NCI-H1694 treated with DMSO at 0.1 percent for 48 hours (cell line): ENCODE data around the gene CALML3.

Experiments
- DNase-seq: peaks from one replicate; lab custom pipeline; 2025; lab: John Stamatoyannopoulos, UW

Gene CALML3

DNA sequence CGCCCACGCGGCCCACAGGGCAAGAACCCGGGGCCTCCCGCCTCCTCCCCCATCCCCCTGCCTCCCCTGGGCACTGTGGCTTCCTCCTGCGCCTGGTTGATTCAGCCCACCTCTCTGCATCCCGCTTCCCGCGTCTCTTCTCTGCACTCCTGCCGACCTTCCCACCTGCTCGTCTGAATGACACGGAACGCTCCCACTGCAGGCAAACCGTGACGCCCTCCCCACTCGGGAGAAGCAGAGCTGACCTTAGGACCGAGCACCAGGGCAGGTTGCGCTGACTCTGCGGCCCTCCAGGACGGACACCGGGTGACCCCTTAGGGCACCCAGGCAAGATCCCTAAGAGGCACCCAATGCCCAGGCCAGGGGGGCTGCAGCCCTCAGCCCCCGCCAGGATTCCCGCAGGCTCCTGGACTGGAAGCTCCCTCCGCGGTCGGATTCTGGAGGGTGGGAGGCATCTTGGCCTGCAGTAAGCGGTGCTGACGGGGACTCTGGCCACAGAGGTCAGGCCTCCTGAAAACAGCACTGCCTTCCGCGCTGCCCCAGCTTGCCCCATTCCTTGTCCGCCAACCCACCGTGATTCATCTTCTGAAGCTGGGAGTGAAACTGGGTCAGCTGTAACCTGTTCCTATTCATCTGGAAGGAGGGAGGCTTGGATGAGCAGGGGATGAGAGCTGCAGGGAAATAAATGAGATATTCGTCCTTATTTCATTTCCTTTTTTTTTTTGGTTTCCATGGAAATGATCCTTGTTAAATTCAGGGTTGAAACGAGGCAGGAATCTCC, 990 bp downstream of the CALML3 start:
- DNase-seq: no peak

DNA sequence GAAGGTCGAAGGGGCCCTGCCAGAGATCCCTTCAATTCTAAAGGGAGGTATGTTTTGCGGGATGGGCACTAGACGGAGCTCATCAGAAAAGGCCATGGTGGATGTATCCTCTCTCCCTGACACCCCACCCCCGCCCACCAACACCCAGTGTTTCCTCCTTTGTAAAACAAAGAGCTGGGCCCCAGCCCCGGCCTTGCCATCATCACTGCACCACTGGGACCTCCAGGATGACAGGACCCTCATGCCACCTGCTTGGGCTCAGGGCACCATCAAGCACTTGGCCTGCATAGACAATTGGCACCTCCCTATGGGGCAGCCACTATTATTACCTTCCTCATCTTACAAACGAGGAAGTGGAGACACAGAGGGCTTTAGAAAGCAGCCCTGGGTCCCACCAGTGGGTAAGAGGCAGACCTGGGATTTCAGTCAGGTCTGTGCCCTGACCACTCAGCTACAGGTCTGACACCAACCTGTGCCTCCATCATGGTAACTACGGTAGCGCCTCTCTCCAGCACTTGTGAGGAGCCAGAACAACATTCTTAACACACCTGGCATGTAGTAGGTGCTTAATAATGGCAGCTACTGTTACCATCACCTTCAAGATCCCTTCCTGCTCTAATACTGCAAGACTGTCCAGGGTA, 2.0 kb downstream of the CALML3 start:
- DNase-seq: no peak

DNA sequence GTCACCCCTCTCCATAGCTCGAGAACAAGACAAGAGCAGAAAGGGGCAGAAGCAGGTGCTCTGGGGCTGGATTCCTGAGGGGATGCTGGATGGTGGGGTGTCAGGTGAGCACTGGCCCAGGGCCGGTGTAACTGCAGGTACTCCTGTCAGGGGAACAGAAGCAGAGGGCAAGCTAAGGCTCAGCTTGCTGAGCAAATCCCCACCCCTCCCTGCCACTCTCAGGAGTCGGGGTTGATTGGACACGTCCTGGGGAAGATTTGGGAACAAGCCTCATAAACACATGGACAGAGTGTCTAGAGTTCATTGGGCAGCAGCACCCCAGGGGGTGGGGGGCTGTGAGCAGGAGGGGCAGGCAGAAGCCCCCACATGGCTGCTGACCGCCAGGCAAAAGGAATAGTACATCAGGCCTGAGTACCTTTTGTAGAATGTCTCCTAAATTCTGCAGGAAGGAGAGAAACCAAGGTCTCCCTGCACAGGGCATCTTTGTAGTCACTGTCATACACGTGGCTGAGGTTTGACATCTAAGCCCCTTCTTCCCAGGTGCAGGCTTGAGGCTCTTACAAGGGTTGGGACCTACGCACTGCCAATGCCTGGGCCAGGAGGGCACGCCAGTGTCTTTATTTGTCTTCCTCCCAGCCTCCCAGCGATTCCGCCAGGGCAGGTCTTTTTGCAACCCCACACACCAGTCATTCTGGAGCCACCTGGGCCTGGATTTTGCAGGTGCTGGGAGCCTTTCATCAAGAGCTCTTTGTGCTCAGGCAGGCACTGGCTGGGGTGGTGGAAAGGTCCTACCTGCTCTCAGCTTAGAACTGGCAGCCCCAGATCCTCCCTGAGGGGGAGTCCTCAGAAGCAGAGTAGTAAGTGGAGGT, 2.8 kb downstream of the CALML3 start:
- DNase-seq: no peak

- DNase-seq: no peak
These were observed 4.4 kb downstream of the CALML3 start for GRCh38 chr10:5528989-5529701.

DNA sequence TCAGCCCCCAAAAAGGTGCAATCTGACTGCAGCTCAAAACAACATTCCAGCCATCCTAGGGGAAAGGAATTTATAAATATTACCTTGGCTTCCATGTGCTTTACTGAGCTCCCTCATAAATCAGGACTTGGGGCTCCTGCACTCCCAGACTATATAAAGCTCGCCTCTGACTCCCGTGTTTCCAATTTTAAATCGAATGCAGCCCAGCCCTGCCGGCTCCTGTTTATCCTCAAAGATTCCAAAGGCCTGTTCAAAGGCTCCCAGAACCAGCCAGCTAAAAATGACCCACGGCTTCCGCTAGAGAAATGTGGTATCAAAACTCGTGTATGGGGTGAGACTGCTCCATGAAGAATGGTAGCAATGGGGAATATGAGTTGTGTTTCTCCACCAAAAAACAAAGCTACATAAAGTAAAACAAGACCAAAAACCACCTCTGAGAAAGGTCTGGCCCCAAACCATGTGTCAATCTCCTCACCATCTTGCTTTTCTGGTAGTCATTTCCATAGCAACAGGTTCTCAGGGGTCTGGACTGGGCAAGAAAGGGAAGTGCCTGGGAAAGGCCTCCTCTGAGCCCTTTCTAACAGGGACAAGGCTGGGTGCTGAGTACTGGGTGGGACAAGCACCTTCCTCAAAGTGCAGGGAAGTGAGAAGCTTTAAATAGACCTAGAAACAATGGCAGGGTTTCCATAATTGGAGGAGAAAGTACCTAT, 5.1 kb downstream of the CALML3 start:
- DNase-seq: no peak

GRCh38 chr10:5530412-5530806, 5.6 kb downstream of the CALML3 start:
- DNase-seq: no peak

GRCh38 chr10:5530846-5531557, 6.2 kb downstream of the CALML3 start:
- no peak for DNase-seq

DNA sequence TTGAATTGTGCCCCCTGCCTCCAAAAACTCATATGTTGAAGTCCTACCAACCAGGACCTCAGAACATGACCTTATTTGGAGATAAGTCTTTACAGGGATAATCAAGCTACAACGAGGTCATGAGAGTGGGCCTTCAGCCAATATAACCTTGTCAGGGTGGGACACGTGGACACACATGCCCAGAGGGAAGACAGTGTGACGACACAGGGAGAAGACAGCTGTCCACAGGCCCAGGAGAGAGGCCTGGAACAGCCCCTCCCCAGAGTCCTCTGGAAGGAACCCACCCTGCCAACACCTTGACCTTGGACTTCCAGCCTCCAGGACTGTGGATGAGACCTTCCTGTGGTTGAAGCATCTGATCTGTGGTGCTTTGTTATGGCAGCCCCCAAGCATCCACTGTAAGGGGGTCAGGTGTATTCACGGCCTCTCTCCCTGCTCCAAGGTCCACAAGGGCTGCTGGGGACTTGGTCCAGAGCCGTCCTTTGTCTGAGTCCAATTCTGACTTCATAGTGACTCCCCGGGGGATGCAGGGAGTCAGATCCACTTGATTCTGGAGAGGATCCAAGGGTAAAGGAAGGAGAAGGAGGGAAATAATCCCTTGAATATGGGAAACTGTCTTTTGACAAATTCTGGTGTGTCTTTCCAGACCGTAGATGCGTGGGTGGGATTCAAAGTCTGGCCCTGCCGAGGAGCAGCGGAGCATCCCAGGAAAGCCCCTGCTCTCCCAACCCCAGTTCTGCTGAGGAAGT, 7.0 kb downstream of the CALML3 start:
- DNase-seq: no peak

DNA sequence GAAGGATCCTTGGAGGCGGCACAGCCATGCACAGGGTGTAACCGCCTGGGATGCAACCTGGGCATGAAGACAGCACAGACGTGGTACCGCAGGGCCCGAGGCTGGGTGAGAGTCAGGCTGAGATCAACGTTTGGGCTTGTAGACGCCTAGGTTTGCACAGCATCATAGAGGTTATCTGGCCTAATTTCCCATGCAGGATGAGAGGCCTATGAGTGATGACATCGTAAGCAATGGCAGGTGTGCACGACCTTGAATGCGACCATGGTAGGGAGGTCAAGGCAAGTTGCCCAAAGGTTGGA, 7.5 kb downstream of the CALML3 start:
- DNase-seq: no peak

- DNase-seq: no peak
These were observed 7.9 kb downstream of the CALML3 start for GRCh38 chr10:5532618-5533097.

GRCh38 chr10:5533098-5533731, 8.5 kb downstream of the CALML3 start:
- no peak for DNase-seq

DNA sequence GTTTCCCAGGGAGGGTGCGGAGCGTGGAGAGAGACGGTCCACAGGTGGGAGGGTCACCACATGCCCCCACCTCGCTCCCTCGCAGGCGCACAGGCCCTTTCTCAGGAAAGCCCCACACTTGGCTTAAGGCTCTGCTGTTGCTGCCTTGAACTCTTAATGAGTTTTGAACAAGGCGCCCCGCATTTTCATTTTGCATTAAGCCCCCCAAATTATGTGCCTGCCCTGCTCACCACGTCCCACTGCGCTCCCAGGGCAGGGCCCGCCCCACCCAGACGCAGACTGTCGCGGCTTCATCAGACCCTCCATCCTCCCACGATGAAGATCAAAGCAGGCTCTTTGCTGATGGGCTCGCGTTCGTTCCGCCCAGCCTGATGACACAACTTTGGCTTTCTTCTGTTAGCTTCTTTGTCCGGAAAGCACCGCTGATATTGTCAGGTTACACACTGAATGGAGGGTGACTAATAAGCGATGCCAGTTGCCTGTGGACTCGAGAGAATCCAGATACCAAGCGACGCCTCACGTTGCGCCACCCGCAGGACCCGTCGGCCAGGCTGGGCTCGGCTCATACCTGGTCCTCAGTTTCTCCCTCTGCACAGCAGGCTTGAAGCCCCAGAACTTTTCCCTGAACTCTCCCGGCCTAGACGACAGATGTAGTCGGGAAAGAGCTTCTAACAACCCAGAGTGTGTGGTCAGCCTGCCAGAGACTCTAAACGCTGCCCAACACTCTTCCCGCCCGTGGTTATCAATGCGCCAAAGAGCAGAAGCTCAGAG, 9.5 kb downstream of the CALML3 start:
- no peak for DNase-seq

DNA sequence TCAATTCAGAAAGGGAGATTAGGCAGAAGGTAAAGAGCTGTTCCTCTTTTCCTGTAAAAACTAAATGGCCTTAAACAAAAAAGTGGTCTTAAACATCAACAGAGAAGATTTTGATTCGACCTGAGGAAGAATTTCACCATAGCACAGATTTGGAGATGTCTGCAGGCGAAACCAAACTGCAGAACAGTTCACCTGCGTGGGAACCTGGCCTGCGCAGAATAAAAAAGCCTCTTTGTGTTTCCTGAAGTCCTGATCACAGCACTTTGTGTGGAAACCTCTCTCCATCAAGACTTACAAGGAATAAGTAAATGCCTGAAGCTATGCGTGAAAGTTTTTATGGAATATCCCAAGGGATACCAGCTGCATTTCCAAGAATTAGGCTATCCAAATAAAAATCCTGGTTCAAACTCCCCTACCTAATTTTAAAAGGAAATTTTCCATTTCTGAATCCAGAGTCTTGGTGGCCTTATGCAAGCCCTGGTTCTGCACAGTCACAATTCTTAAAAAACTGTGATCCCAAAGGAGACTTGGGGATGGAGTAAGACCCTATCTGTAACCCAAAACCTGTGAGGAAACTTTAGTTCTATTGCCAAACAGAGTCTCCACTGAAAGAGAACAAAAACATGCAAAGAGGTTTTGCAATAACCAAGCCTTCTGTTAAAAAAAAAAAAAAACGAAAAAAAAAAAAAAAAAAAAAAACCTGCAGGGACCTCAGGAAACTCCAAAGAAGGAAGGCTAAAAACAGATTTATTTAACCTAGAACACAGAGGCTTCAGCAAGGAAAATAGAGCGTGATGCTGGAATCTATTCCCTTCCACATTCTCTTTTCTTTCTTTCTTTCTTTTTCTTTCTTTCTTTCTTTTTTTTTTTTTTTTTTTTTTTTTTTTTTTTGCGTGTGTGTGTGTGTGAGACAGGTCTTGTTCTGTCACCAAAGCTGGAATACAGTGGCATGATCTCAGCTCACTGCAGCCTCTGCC, 10.4 kb downstream of the CALML3 start:
- no peak for DNase-seq

- DNase-seq: no peak
These were observed 11.8 kb downstream of the CALML3 start for GRCh38 chr10:5536486-5537081.

DNA sequence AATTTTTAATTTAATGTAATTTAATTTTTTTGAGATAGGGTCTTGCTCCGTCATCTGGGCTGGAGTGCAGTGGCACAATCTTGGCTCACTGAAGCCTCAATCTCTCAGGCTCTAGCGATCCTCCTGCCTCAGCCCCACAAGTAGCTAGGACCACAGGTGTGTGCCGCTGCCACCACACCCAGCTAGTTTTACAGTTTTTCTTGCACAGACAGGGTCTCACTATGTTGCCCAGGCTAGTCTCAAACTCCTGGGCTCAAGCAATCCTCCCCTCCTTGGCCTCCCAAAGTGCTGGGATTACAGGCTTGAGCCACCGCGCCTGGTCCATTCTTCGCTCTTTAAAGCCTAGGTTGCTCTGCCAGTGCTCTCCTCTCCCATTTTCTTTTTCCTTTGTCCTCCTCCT, 12.9 kb downstream of the CALML3 start:
- no peak for DNase-seq

DNA sequence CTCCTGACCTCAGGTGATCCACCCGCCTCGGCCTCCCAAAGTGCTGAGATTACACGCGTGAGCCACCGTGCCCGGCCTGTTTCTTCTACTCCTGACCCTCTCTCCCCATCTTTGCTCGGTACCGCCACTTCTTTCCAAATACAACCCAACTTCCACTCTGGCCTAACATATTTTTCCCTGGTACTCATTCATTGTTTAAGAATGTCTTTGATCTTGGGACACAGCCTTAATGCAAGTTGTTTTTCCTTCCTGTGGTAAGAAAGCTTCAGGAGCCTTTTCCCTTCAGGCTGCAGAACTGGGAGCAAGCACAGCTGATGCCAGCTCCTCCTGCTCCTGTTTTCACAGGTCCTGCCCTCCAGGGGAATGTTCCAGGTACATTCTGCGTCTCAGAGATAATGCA, 13.7 kb downstream of the CALML3 start:
- DNase-seq: no peak
